GM23338 (cell line): ENCODE data around the gene EPHA4. TPM values are rescaled to one million over a fixed set of nuclear protein-coding genes. Genes with fewer than 3 reads are reported as not detected.
A peak's percentile ranks its signal among the peaks of the same experiment; 100 is the strongest.

ENCODE experiments used
- ATAC-seq: fragments of 200-7000 bp; cut with Tn5 transposase; 3 replicates; pipeline ENCODE4 v1.9.1; 2020
- DNase-seq: peaks from one replicate; pipeline ENCODE4 v3.0.0-alpha.2; 2015; ENCODE audit warnings: low spot score
- H2AFZ ChIP-seq: fragments of 200-600 bp; sonication (generic); 2 replicates; pipeline ENCODE4 v1.8.0; 2016; ENCODE audit warnings: antibody characterized with exemption, mild to moderate bottlenecking, moderate library complexity
- H3F3A ChIP-seq: fragments of 200-600 bp; sonication (generic); replicated peaks from 2 replicates; pipeline ENCODE4 v1.8.0; 2017; ENCODE audit warnings: antibody characterized with exemption, mixed run types, low read depth
- H3K27ac ChIP-seq: fragments of 200-600 bp; sonication (generic); 2 replicates; pipeline ENCODE4 v1.6.1; 2016; ENCODE audit warnings: low read depth
- H3K27me3 ChIP-seq: fragments of 200-600 bp; sonication (generic); 2 replicates; pipeline ENCODE4 v1.8.0; 2016; ENCODE audit warnings: mild to moderate bottlenecking, mixed run types, moderate library complexity; ENCODE audit not compliant: insufficient read depth
- H3K36me3 ChIP-seq: fragments of 200-600 bp; sonication (generic); 2 replicates; pipeline ENCODE4 v1.8.0; 2016; ENCODE audit warnings: mild to moderate bottlenecking; ENCODE audit not compliant: insufficient read depth
- H3K4me1 ChIP-seq: fragments of 200-600 bp; sonication (generic); 2 replicates; pipeline ENCODE4 v1.8.0; 2016; ENCODE audit warnings: mild to moderate bottlenecking, moderate library complexity; ENCODE audit not compliant: insufficient read depth
- H3K4me2 ChIP-seq: fragments of 200-600 bp; sonication (generic); 2 replicates; pipeline ENCODE4 v1.7.1; 2017; ENCODE audit warnings: mixed run types
- H3K4me3 ChIP-seq: fragments of 200-600 bp; sonication (generic); 2 replicates; pipeline ENCODE4 v1.6.1; 2016; ENCODE audit warnings: mixed run types
- H3K79me2 ChIP-seq: fragments of 200-600 bp; sonication (generic); replicated peaks from 2 replicates; pipeline ENCODE4 v1.8.0; 2017; ENCODE audit warnings: mild to moderate bottlenecking; ENCODE audit not compliant: insufficient read depth
- H3K9me2 ChIP-seq: fragments of 200-600 bp; sonication (generic); 2 replicates; pipeline ENCODE4 v1.8.0; 2017; ENCODE audit not compliant: insufficient read depth
- H4K20me1 ChIP-seq: fragments of 200-600 bp; sonication (generic); replicated peaks from 2 replicates; pipeline ENCODE4 v1.8.0; 2017; ENCODE audit warnings: mild to moderate bottlenecking; ENCODE audit not compliant: insufficient read depth
- H3K27ac Mint-ChIP-seq: 2 replicates; pipeline ENCODE4 v1.8.0; 2020; ENCODE audit warnings: inconsistent platforms, mild to moderate bottlenecking, moderate library complexity, mixed read lengths
- H3K27me3 Mint-ChIP-seq: 3 replicates; pipeline ENCODE4 v1.8.0; 2022; ENCODE audit warnings: low read depth, mild to moderate bottlenecking, moderate library complexity, mixed read lengths, inconsistent platforms; ENCODE audit not compliant: insufficient read depth, poor library complexity
- H3K36me3 Mint-ChIP-seq: 3 replicates; pipeline ENCODE4 v1.8.0; 2021; ENCODE audit warnings: low read depth, mild to moderate bottlenecking, inconsistent platforms, moderate library complexity, mixed read lengths
- H3K4me1 Mint-ChIP-seq: 3 replicates; pipeline ENCODE4 v1.8.0; 2020; ENCODE audit warnings: mild to moderate bottlenecking, inconsistent platforms, mixed read lengths
- H3K4me3 Mint-ChIP-seq: 3 replicates; pipeline ENCODE4 v1.8.0; 2021; ENCODE audit warnings: moderate library complexity, mild to moderate bottlenecking, inconsistent platforms, mixed read lengths
- H3K9me3 Mint-ChIP-seq: 3 replicates; pipeline ENCODE4 v1.8.0; 2020; ENCODE audit warnings: moderate library complexity, mild to moderate bottlenecking, inconsistent platforms, mixed read lengths
- CREB1 ChIP-seq: fragments of 250-450 bp; sonication (Bioruptor Pico); IDR thresholded peaks from 2 replicates; pipeline ENCODE4 v1.5.0; 2020; ENCODE audit warnings: low read depth, mild to moderate bottlenecking, moderate library complexity
- CTCF ChIP-seq, 2 experiments: fragments of 200-600 bp in 1 of 2; sonication (generic) in 1 of 2; conservative IDR thresholded peaks; 2 replicates each; pipeline versions ENCODE4 v1.5.1 to v1.6.1; 2016 to 2017; ENCODE audit warnings: antibody characterized with exemption in 2 of 2, low read depth in 2 of 2, mild to moderate bottlenecking in 2 of 2, moderate library complexity in 1 of 2
- EZH2 ChIP-seq: fragments of 200-600 bp; sonication (generic); IDR thresholded peaks from one replicate; pipeline ENCODE4 v1.8.0; 2017; ENCODE audit warnings: antibody characterized with exemption, mild to moderate bottlenecking, low read depth; ENCODE audit not compliant: unreplicated experiment
- EZH2phosphoT487 ChIP-seq: fragments of 200-600 bp; sonication (generic); IDR thresholded peaks from one replicate; pipeline ENCODE4 v1.8.1; 2018; ENCODE audit warnings: antibody characterized with exemption; ENCODE audit not compliant: unreplicated experiment
- JUNB ChIP-seq: IDR thresholded peaks from one replicate; pipeline ENCODE4 v1.6.1; 2016; ENCODE audit warnings: antibody characterized with exemption; ENCODE audit not compliant: unreplicated experiment
- NANOG ChIP-seq: IDR thresholded peaks from 2 replicates; pipeline ENCODE4 v1.6.1; 2016; ENCODE audit warnings: antibody characterized with exemption, borderline replicate concordance
- POLR2AphosphoS5 ChIP-seq: IDR thresholded peaks from 2 replicates; pipeline ENCODE4 v1.6.1; 2016; ENCODE audit warnings: antibody characterized with exemption, low read depth
- REST ChIP-seq: IDR thresholded peaks from one replicate; pipeline ENCODE4 v1.6.1; 2018; ENCODE audit warnings: antibody characterized with exemption; ENCODE audit not compliant: unreplicated experiment
- STAT1 ChIP-seq: IDR thresholded peaks from one replicate; pipeline ENCODE4 v1.6.1; 2016; ENCODE audit warnings: antibody characterized with exemption; ENCODE audit not compliant: unreplicated experiment
- ZNF114 ChIP-seq: fragments of 250-450 bp; sonication (Bioruptor Pico); IDR thresholded peaks from 2 replicates; pipeline ENCODE4 v1.5.0; 2020; ENCODE audit warnings: mild to moderate bottlenecking, moderate library complexity
- ZNF331 ChIP-seq: fragments of 250-450 bp; sonication (Bioruptor Pico); IDR thresholded peaks from 2 replicates; pipeline ENCODE4 v1.5.0; 2020; ENCODE audit warnings: low read depth, mild to moderate bottlenecking, moderate library complexity
- ZNF462 ChIP-seq: fragments of 250-450 bp; sonication (Bioruptor Pico); IDR thresholded peaks from 2 replicates; pipeline ENCODE4 v1.5.0; 2020; ENCODE audit warnings: mild to moderate bottlenecking, moderate library complexity
- polyA plus RNA-seq: library from polyadenylated mRNA; unstranded; fragments of >200 nt; fragmentation: Nextera tagmentation; extraction: Ambion mirVana; gene quantifications from 2 replicates; pipeline ENCODE4 v1.2.1, GENCODE V29; 2016
- total RNA-seq: library from RNA; depleted of rRNA; stranded (reverse); fragments of >200 nt; shearing (Covaris generic); gene quantifications from 2 replicates; pipeline ENCODE4 v1.2.3, GENCODE V29; 2014
- TF ChIP-seq, protein P1 (sequence below): IDR thresholded peaks from 2 replicates; pipeline ENCODE4 v1.6.1; 2016; ENCODE audit warnings: antibody characterized with exemption

The EPHA4 gene
- total and polyA plus RNA-seq, 2 experiments from 2014 or later: 4.1 to 6.2 TPM

- TF ChIP-seq STAT1: no peak
These were observed 135.0 kb downstream of the EPHA4 start (continued) for GRCh38 chr2:221437056-221437455.

DNA sequence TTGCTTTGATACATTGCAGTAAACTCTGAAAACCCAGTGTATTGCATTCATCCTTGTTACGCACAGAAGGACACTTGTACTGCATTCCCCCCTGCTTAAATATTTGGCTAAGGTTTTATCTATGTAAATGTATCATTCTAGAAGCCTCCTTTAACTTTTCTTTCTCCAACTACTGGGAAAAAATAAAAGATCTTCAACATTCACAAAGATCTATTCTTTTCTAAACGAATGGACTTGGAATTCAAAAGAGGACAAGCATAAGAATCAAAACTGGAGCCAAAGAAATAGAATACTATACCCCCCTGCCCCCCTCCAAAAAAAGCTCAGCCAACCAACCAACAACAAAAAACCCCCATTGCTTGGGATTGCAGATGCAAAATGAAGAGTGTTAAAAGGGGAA is 136.9 kb downstream of the EPHA4 start:
- DNase-seq: no peak
- Mint-ChIP-seq H3K27me3 (peaks cover 5% of the 10 kb centered on the region), H3K27ac (peak overlapping the region; percentile 13; the same call in 1 of the 2 replicates), H3K4me3 (no peak overlapping the region), H3K4me1 (peaks cover 35% of the 10 kb centered on the region), H3K36me3 (no peaks in the 10 kb centered on the region; the same call in 2 of the 3 replicates), H3K9me3 (no peaks in the 10 kb centered on the region)
- no peaks in the 10 kb centered on the region for H3K36me3 ChIP-seq
- peak overlapping the region; percentile 47 for H3K4me2 ChIP-seq
- no peaks in the 10 kb centered on the region for H4K20me1 ChIP-seq
- no peak for ATAC-seq
- H3K27me3 ChIP-seq: no peaks in the 10 kb centered on the region
- H3K79me2 ChIP-seq: no peaks in the 10 kb centered on the region
- H2AFZ ChIP-seq: no peak overlapping the region
- H3K4me1 ChIP-seq: peaks cover 18% of the 10 kb centered on the region
- H3K4me3 ChIP-seq: no peak overlapping the region
- H3F3A ChIP-seq: no peaks in the 10 kb centered on the region
- no peak for TF ChIP-seq POLR2AphosphoS5
- TF ChIP-seq REST: no peak
- TF ChIP-seq EZH2phosphoT487: no peak
- no peak for TF ChIP-seq NANOG
- no peak for TF ChIP-seq ZNF462
- no peak for TF ChIP-seq ZNF114 (CRISPR knock-in tag)
- TF ChIP-seq CREB1 (CRISPR knock-in tag): no peak
- TF ChIP-seq JUNB: no peak
- no peak for TF ChIP-seq STAT1
- TF ChIP-seq ZNF331 (CRISPR knock-in tag): no peak
- TF ChIP-seq, protein P1, sequence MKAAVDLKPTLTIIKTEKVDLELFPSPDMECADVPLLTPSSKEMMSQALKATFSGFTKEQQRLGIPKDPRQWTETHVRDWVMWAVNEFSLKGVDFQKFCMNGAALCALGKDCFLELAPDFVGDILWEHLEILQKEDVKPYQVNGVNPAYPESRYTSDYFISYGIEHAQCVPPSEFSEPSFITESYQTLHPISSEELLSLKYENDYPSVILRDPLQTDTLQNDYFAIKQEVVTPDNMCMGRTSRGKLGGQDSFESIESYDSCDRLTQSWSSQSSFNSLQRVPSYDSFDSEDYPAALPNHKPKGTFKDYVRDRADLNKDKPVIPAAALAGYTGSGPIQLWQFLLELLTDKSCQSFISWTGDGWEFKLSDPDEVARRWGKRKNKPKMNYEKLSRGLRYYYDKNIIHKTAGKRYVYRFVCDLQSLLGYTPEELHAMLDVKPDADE: no peak
- no peak for TF ChIP-seq CTCF (conservative IDR thresholded peaks at IDR 0.05; ENCODE audit: low read depth in 2 of 2)
- TF ChIP-seq EZH2: no peak
- H3K27ac ChIP-seq: peak overlapping the region; percentile 22; the same call in 1 of the 2 replicates
- H3K9me2 ChIP-seq: no peaks in the 10 kb centered on the region
